ENCODE data around the gene HCCS.

GRCh38 chrX:11066812-11067211 lies 44.3 kb upstream of the HCCS start:
- TF ChIP-seq CTCF (conservative IDR thresholded peaks at IDR 0.05 in 1 of 2, IDR thresholded peaks at IDR 0.05 in 1 of 2; ENCODE audit: extremely low read depth in 1 of 2, insufficient read depth in 1 of 2, low read depth in 1 of 2, low read length in 2 of 2) (no peak), EZH2 (IDR thresholded peaks at IDR 0.05; ENCODE audit: borderline replicate concordance, low read length) (no peak)

Measured in mammary epithelial cell (primary cell).